MCF 10A (cell line): ENCODE measurements around the gene ADRB2. TPM values are rescaled to one million over a fixed set of nuclear protein-coding genes. Genes with fewer than 3 reads are reported as not detected.

Source experiments
- BruUV-seq: library from RNA; stranded (reverse); fragments of 400-500 nt; replicated peaks from 2 replicates; lab custom pipeline; 2021; lab: Mats Ljungman, UMichigan
- CTCF ChIA-PET: fragments of 300-600 bp; sonication (Branson Sonifier 250); formaldehyde crosslinking; extraction: SDS; loops from one replicate; lab custom pipeline; 2021; ENCODE audit warnings: antibody characterized with exemption, inconsistent platforms; lab: Yijun Ruan, JAX
- POLR2A ChIA-PET: fragments of 300-600, 350-650 bp; sonication (Branson Sonifier 250); formaldehyde crosslinking; extraction: SDS; loops from one replicate; lab custom pipeline; 2020; ENCODE audit warnings: antibody characterized with exemption, inconsistent platforms; lab: Yijun Ruan, JAX
- DNase-seq: peaks from one replicate; pipeline ENCODE4 v3.0.0-alpha.2; 2018; ENCODE audit not compliant: unreplicated experiment
- H3K27ac Mint-ChIP-seq: one replicate; pipeline ENCODE4 v1.8.0; 2022; ENCODE audit warnings: mild to moderate bottlenecking, low read depth, mixed read lengths; ENCODE audit not compliant: unreplicated experiment
- H3K27me3 Mint-ChIP-seq: one replicate; pipeline ENCODE4 v1.8.0; 2022; ENCODE audit warnings: mixed read lengths; ENCODE audit not compliant: insufficient read depth, unreplicated experiment
- H3K36me3 Mint-ChIP-seq: one replicate; pipeline ENCODE4 v1.8.0; 2022; ENCODE audit warnings: mild to moderate bottlenecking, moderate library complexity, mixed read lengths; ENCODE audit not compliant: insufficient read depth, unreplicated experiment
- H3K4me1 Mint-ChIP-seq: one replicate; pipeline ENCODE4 v1.8.0; 2022; ENCODE audit warnings: mixed read lengths; ENCODE audit not compliant: insufficient read depth, unreplicated experiment
- H3K4me3 Mint-ChIP-seq: one replicate; pipeline ENCODE4 v1.8.0; 2022; ENCODE audit warnings: mild to moderate bottlenecking, moderate library complexity, mixed read lengths; ENCODE audit not compliant: unreplicated experiment
- H3K9me3 Mint-ChIP-seq: one replicate; pipeline ENCODE4 v1.8.0; 2022; ENCODE audit warnings: mixed read lengths; ENCODE audit not compliant: unreplicated experiment
- CTCF ChIP-seq: fragments of 200-600 bp; IDR thresholded peaks from one replicate; pipeline ENCODE4 v1.8.0; 2022; ENCODE audit warnings: antibody characterized with exemption, mild to moderate bottlenecking; ENCODE audit not compliant: unreplicated experiment
- intact Hi-C: fragments of 100-400 bp; cut with micrococcal nuclease; formaldehyde crosslinking; loops from 2 replicates; pipeline ENCODE4 v1.14.1; 2022
- total RNA-seq: library from RNA; stranded (reverse); gene quantifications from 2 replicates; pipeline ENCODE4 v1.2.3, GENCODE V29; 2022

ADRB2 gene
- total RNA-seq, 1 experiment from 2014 or later, result 9.5 TPM

DNA sequence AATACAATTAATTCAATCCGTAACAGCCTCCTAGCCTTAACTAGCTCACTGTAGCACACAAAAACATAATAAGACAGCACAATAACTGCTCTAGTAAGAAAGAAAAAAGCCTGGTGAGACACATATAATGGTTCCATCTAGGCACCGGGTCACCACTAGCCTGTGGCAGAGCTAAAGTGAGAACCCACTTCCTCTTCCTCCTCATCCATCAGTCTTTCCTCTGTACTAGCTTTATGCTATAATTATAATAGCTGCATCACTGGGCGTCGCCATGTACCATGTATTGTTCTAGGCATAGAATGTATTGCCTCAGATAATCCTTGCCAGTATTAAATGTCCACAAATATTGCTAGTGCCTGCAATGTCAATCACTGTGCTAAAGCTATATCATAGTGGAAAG is 23.1 kb downstream of the ADRB2 start:
- no peak for DNase-seq
- Mint-ChIP-seq H3K9me3 (peaks cover 8% of the 10 kb centered on the region), H3K27ac (no peak overlapping the region), H3K4me1 (peaks cover 6% of the 10 kb centered on the region), H3K27me3 (no peaks in the 10 kb centered on the region), H3K4me3 (no peak overlapping the region), H3K36me3 (peaks cover 13% of the 10 kb centered on the region)
- BruUV-seq, result no TSS peak
- intact Hi-C loops, result no loop called here
- TF ChIP-seq CTCF, result no peak
- ChIA-PET CTCF (interaction anchor here (0.5 to 2.5 kb wide), 7 partner anchors 21 to 1015 kb away, joined by 3 to 8 read pairs (median 3); no protein-coding TSS in a partner anchor), POLR2A (interaction anchor here (2.9 kb wide), 1 partner anchor 23 kb away, joined by 12 read pairs; the partner anchor contains the start of gene ADRB2)

DNA sequence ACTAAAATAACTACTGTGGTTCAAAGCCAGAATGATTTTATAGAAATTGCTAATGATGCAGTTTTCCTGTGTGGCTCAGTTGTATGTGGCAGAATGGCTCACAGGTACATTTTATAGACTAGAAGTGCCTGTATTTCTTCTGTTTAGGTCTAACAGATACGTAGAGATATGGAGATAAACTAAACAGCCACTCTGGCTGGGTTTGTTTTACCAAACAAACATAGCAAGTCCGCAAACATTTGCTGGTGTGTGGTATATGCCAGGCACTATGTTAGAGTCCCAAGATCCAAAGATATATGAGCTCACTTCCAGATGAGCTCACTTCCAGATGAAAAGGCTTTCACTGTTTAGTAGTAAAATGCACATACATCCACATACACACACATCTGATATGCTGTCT is 24.4 kb downstream of the ADRB2 start:
- Mint-ChIP-seq H3K4me1 (peaks cover 14% of the 10 kb centered on the region), H3K4me3 (no peak overlapping the region), H3K27me3 (no peaks in the 10 kb centered on the region), H3K36me3 (peaks cover 8% of the 10 kb centered on the region), H3K27ac (no peak overlapping the region), H3K9me3 (peaks cover 8% of the 10 kb centered on the region)
- no peak for TF ChIP-seq CTCF
- BruUV-seq, result no TSS peak
- DNase-seq, result no peak
- intact Hi-C loops, result no loop called here
- ChIA-PET CTCF (interaction anchor here (0.8 to 2.5 kb wide), 6 partner anchors 11 to 109 kb away, joined by 3 to 6 read pairs (median 3); no protein-coding TSS in a partner anchor), POLR2A (interaction anchor here (1.1 to 2.9 kb wide), 3 partner anchors 9 to 25 kb away, joined by 3 to 12 read pairs (median 4); partner anchors contain the start of gene ADRB2)

- intact Hi-C loops, result no loop called here
- no TSS peak for BruUV-seq
- no peak for TF ChIP-seq CTCF
- DNase-seq, result no peak
- Mint-ChIP-seq H3K27me3 (no peaks in the 10 kb centered on the region), H3K36me3 (peaks cover under 1% of the 10 kb centered on the region), H3K4me1 (peaks cover 14% of the 10 kb centered on the region), H3K4me3 (no peak overlapping the region), H3K9me3 (no peaks in the 10 kb centered on the region), H3K27ac (no peak overlapping the region)
- POLR2A ChIA-PET, result interaction anchor here (1.3 kb wide), 1 partner anchor 25 kb away, joined by 6 read pairs; no protein-coding TSS in a partner anchor
- CTCF ChIA-PET, result interaction anchor here (1.8 kb wide), 1 partner anchor 261 kb away, joined by 4 read pairs; no protein-coding TSS in a partner anchor
These were observed 27.5 kb downstream of the ADRB2 start for GRCh38 chr5:148853868-148854267.

DNA sequence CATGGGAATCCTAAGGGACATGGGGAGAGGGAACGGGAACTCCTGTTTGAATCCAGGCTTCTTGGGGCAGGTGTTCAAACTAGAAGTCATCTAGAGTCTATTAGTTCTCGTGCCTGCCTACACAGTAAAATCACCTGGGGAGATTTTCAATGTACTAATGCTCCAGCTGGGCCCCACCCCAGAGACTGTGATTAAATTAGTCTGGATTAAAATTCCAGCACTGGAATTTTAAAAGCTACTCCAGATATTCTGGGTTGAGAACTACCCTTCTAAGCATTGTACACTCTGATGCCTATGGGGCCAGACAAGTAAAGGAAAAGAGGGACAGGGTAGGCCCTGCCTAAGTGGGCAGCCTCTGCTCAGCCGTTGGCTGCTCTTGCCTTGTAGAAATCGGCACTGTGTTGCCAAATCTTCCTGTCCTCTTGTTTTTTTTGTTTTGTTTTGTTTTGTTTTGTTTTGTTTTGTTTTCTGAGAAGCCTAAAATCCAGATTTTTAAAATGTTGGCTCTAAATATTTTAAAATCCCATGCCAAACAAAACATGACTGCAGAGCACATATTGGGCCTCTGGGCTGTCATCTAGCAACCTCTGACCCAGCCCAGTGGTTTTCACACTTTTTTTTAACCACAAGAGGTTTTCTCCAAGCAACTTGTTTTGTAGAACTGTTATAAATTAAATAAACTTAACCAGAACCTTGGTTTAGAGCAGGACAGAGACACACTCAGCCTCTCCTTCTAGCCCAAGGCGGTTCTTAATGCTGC is 29.0 kb downstream of the ADRB2 start:
- no peak overlapping the region for H3K4me3 Mint-ChIP-seq
- no TSS peak for BruUV-seq
- peak; percentile 23 for DNase-seq
- ChIA-PET CTCF (no interaction called here), POLR2A (interaction anchor here (0.7 kb wide), 1 partner anchor 60 kb away, joined by 3 read pairs; no protein-coding TSS in a partner anchor)
- H3K36me3 Mint-ChIP-seq, result no peaks in the 10 kb centered on the region
- TF ChIP-seq CTCF, result no peak
- peaks cover 14% of the 10 kb centered on the region for H3K4me1 Mint-ChIP-seq
- H3K9me3 Mint-ChIP-seq, result no peaks in the 10 kb centered on the region
- H3K27me3 Mint-ChIP-seq, result no peaks in the 10 kb centered on the region
- no peak overlapping the region for H3K27ac Mint-ChIP-seq
- intact Hi-C loops, result no loop called here
